H1 (cell line): Measurements from ENCODE around the gene FN3KRP. TPM values are rescaled to one million over a fixed set of nuclear protein-coding genes. Genes with fewer than 3 reads are reported as not detected.

ENCODE experiments used
- CTCF ChIA-PET: fragments of 300-600 bp; sonication (Branson Sonifier 250); formaldehyde crosslinking; loops from one replicate; lab custom pipeline; 2021; ENCODE audit not compliant: partially characterized antibody; lab: Charles Lee
- POLR2A ChIA-PET: fragments of 300-600 bp; sonication (Branson Sonifier 250); formaldehyde crosslinking; loops from one replicate; lab custom pipeline; 2021; ENCODE audit warnings: inconsistent platforms; ENCODE audit not compliant: partially characterized antibody; lab: Charles Lee
- DNase-seq, 2 experiments: peaks; one replicate each; pipeline versions ENCODE4 v3.0.0 to v3.0.0-alpha.2; 2010 to 2022; ENCODE audit warnings: low spot score in 2 of 2, low read depth in 1 of 2, mixed read lengths in 1 of 2
- FAIRE-seq: peaks from 2 replicates; lab custom pipeline; 2011; peaks lifted over from hg19 to GRCh38; lab: Jason Lieb, UNC
- H2AFZ ChIP-seq: 2 replicates; pipeline ENCODE4 v1.8.1; 2012; ENCODE audit warnings: low read length, inconsistent platforms
- H2AK5ac ChIP-seq: 2 replicates; pipeline ENCODE4 v1.6.1; 2013; ENCODE audit warnings: low read depth, low read length
- H2BK120ac ChIP-seq: replicated peaks from 2 replicates; pipeline ENCODE3; 2013; ENCODE audit warnings: low read depth, low read length, inconsistent platforms
- H2BK12ac ChIP-seq: 2 replicates; pipeline ENCODE4 v1.6.1; 2013; ENCODE audit warnings: low read depth, low read length
- H2BK15ac ChIP-seq: 2 replicates; pipeline ENCODE4 v1.6.1; 2013; ENCODE audit warnings: low read length
- H2BK20ac ChIP-seq: 2 replicates; pipeline ENCODE4 v1.6.1; 2013; ENCODE audit warnings: low read length
- H2BK5ac ChIP-seq: 2 replicates; pipeline ENCODE4 v1.6.1; 2013; ENCODE audit warnings: low read depth, low read length
- H3K14ac ChIP-seq: 2 replicates; pipeline ENCODE4 v1.6.1; 2013; ENCODE audit warnings: inconsistent platforms; ENCODE audit not compliant: insufficient read length
- H3K18ac ChIP-seq: 2 replicates; pipeline ENCODE4 v1.6.1; 2013; ENCODE audit warnings: low read length; ENCODE audit errors: extremely low read depth
- H3K23ac ChIP-seq: 2 replicates; pipeline ENCODE4 v1.6.1; 2013; ENCODE audit warnings: inconsistent platforms; ENCODE audit not compliant: insufficient read length
- H3K23me2 ChIP-seq: 2 replicates; pipeline ENCODE4 v1.6.1; 2013; ENCODE audit warnings: low read depth, low read length
- H3K27ac ChIP-seq: 2 replicates; pipeline ENCODE4 v1.6.1; 2011; ENCODE audit warnings: low read depth, low read length, inconsistent platforms
- H3K27me3 ChIP-seq, 4 experiments: replicated peaks in 1 of 4; 1 replicate in 1 of 4; 2 replicates in 3 of 4; pipeline versions ENCODE4 v1.6.1 to v1.8.1; 2011 to 2013; ENCODE audit warnings: low read length in 3 of 4, mild to moderate bottlenecking in 3 of 4, inconsistent platforms in 2 of 4, mixed read lengths in 2 of 4, moderate library complexity in 1 of 4; ENCODE audit not compliant: control insufficient read depth in 3 of 4, insufficient read depth in 3 of 4; ENCODE audit errors: extremely low read depth in 1 of 4
- H3K36me3 ChIP-seq, 4 experiments: 2 replicates each; pipeline versions ENCODE4 v1.6.1 to v1.8.1; 2011 to 2013; ENCODE audit warnings: mild to moderate bottlenecking in 4 of 4, low read length in 3 of 4, moderate library complexity in 2 of 4, control low read depth in 1 of 4, inconsistent platforms in 1 of 4; ENCODE audit not compliant: insufficient read depth in 4 of 4, control insufficient read depth in 2 of 4
- H3K4ac ChIP-seq: replicated peaks from 2 replicates; pipeline ENCODE3; 2013; ENCODE audit warnings: low read length, low read depth, mixed read lengths, inconsistent platforms; ENCODE audit not compliant: insufficient read length
- H3K4me1 ChIP-seq, 4 experiments: replicated peaks in 1 of 4; 1 replicate in 1 of 4; 2 replicates in 3 of 4; pipeline versions ENCODE4 v1.6.1 to v1.8.1; 2011 to 2013; ENCODE audit warnings: low read length in 3 of 4, inconsistent platforms in 2 of 4, mixed read lengths in 1 of 4; ENCODE audit not compliant: insufficient read depth in 4 of 4, control insufficient read depth in 3 of 4
- H3K4me2 ChIP-seq, 2 experiments: 2 replicates each; pipeline versions ENCODE4 v1.6.1 to v1.8.1; 2011 to 2013; ENCODE audit warnings: low read depth in 2 of 2, low read length in 2 of 2, control low read depth in 1 of 2, inconsistent platforms in 1 of 2, mild to moderate bottlenecking in 1 of 2; ENCODE audit not compliant: insufficient read depth in 1 of 2
- H3K4me3 ChIP-seq, 4 experiments: fragments of 200-600, 300-600 bp in 1 of 4; sonication (generic), shearing (Covaris generic), sonication (Bioruptor Twin) in 1 of 4; 2 replicates each; pipeline versions ENCODE4 v1.5.1 to v1.8.1; 2011 to 2016; ENCODE audit warnings: low read length in 4 of 4, low read depth in 3 of 4, control low read depth in 2 of 4, inconsistent platforms in 2 of 4, mild to moderate bottlenecking in 2 of 4, mixed read lengths in 1 of 4, moderate library complexity in 1 of 4; ENCODE audit not compliant: insufficient read depth in 2 of 4; ENCODE audit errors: extremely low read depth in 1 of 4
- H3K56ac ChIP-seq: replicated peaks from 2 replicates; pipeline ENCODE3; 2013; ENCODE audit warnings: low read depth, mild to moderate bottlenecking, mixed read lengths, low read length, inconsistent platforms; ENCODE audit not compliant: insufficient read length
- H3K79me1 ChIP-seq: 2 replicates; pipeline ENCODE4 v1.6.1; 2013; ENCODE audit warnings: low read depth, low read length, control low read depth
- H3K79me2 ChIP-seq, 2 experiments: 2 replicates each; pipeline versions ENCODE4 v1.6.1 to v1.8.1; 2012 to 2013; ENCODE audit warnings: low read length in 2 of 2, mild to moderate bottlenecking in 2 of 2, inconsistent platforms in 1 of 2; ENCODE audit not compliant: insufficient read depth in 2 of 2, control insufficient read depth in 1 of 2
- H3K9ac ChIP-seq, 4 experiments: replicated peaks in 1 of 4; 1 replicate in 1 of 4; 2 replicates in 3 of 4; pipeline versions ENCODE4 v1.6.1 to v1.8.1; 2011 to 2013; ENCODE audit warnings: low read depth in 3 of 4, low read length in 3 of 4, control low read depth in 2 of 4, mild to moderate bottlenecking in 2 of 4, moderate library complexity in 2 of 4, inconsistent platforms in 1 of 4; ENCODE audit errors: extremely low read depth in 1 of 4
- H3K9me3 ChIP-seq, 2 experiments: 2 replicates each; pipeline versions ENCODE4 v1.6.1 to v1.8.1; 2012 to 2013; ENCODE audit warnings: mild to moderate bottlenecking in 2 of 2, moderate library complexity in 2 of 2, control low read depth in 1 of 2, inconsistent platforms in 1 of 2, low read depth in 1 of 2, low read length in 1 of 2, mixed read lengths in 1 of 2; ENCODE audit not compliant: insufficient read depth in 2 of 2
- H4K20me1 ChIP-seq, 2 experiments: replicated peaks in 1 of 2; 2 replicates each; pipeline versions ENCODE3 to v1.8.1; 2011 to 2013; ENCODE audit warnings: inconsistent platforms in 2 of 2, low read length in 2 of 2, mild to moderate bottlenecking in 1 of 2; ENCODE audit not compliant: insufficient read depth in 2 of 2, control insufficient read depth in 1 of 2
- H4K5ac ChIP-seq: 2 replicates; pipeline ENCODE4 v1.6.1; 2013; ENCODE audit warnings: low read length, low read depth, mixed read lengths, inconsistent platforms; ENCODE audit not compliant: insufficient read length
- H4K8ac ChIP-seq: 2 replicates; pipeline ENCODE4 v1.8.0; 2013; ENCODE audit warnings: mild to moderate bottlenecking, moderate library complexity, low read length, inconsistent platforms; ENCODE audit not compliant: insufficient read depth; ENCODE audit errors: extremely low read depth
- H4K91ac ChIP-seq: replicated peaks from 2 replicates; pipeline ENCODE3; 2013; ENCODE audit warnings: low read length, mixed read lengths, inconsistent platforms; ENCODE audit not compliant: insufficient read length
- ASH2L ChIP-seq: fragments of 200-600, 300-600 bp; sonication (generic); IDR thresholded peaks from one replicate; pipeline ENCODE4 v1.7.1; 2017; ENCODE audit warnings: low read length
- ATF2 ChIP-seq: IDR thresholded peaks from 2 replicates; pipeline ENCODE4 v1.6.1; 2012; ENCODE audit warnings: low read length, inconsistent platforms
- ATF3 ChIP-seq: IDR thresholded peaks from 2 replicates; pipeline ENCODE4 v1.6.1; 2011; ENCODE audit warnings: low read depth, mild to moderate bottlenecking, low read length; ENCODE audit not compliant: insufficient read depth
- CTBP2 ChIP-seq: IDR thresholded peaks from 2 replicates; pipeline ENCODE4 v1.7.0; 2011; ENCODE audit warnings: borderline replicate concordance, mild to moderate bottlenecking, moderate library complexity, mixed read lengths, low read length; ENCODE audit not compliant: insufficient read depth, insufficient read length
- HDAC2 ChIP-seq, 2 experiments: fragments of 300-600 bp in 1 of 2; sonication (generic) in 1 of 2; IDR thresholded peaks; 2 replicates each; pipeline ENCODE4 v1.6.1; 2011 to 2012; ENCODE audit warnings: low read depth in 2 of 2, low read length in 2 of 2, mild to moderate bottlenecking in 2 of 2, moderate library complexity in 2 of 2, borderline replicate concordance in 1 of 2, inconsistent platforms in 1 of 2
- KDM1A ChIP-seq: fragments of 200-600, 300-600 bp; sonication (generic); IDR thresholded peaks from 2 replicates; pipeline ENCODE4 v1.7.1; 2016; ENCODE audit warnings: mild to moderate bottlenecking, low read length, borderline replicate concordance
- MAFK ChIP-seq: IDR thresholded peaks from 2 replicates; pipeline ENCODE4 v1.6.1; 2012; ENCODE audit warnings: low read depth, mild to moderate bottlenecking, improper control_type of control experiment, low read length
- NANOG ChIP-seq: IDR thresholded peaks from 2 replicates; pipeline ENCODE4 v1.6.1; 2011; ENCODE audit warnings: low read length, low read depth, mild to moderate bottlenecking, inconsistent platforms; ENCODE audit not compliant: insufficient read depth, poor library complexity, severe bottlenecking
- POLR2AphosphoS5 ChIP-seq: IDR thresholded peaks from 2 replicates; pipeline ENCODE4 v1.6.1; 2011; ENCODE audit warnings: low read depth, low read length
- SUZ12 ChIP-seq: fragments of 200-600 bp; sonication (generic); IDR thresholded peaks from 2 replicates; pipeline ENCODE4 v1.6.1; 2012; ENCODE audit warnings: mild to moderate bottlenecking, inconsistent platforms, low read length, moderate library complexity, mixed read lengths
- WGBS, 2 experiments: shearing (Covaris generic) in 1 of 2; methylation state at CpG; one replicate each; pipeline versions ENCODE4 v1.1.6 to v1.1.7; 2013 to 2015; ENCODE audit warnings: low lambda C conversion rate in 2 of 2, mixed read lengths in 2 of 2, inconsistent platforms in 1 of 2, low coverage in 1 of 2, missing lambda C conversion rate in 1 of 2; ENCODE audit not compliant: insufficient replicate concordance in 2 of 2, insufficient coverage in 1 of 2, insufficient read length in 1 of 2; ENCODE audit errors: extremely low coverage in 1 of 2, missing lambda C conversion rate in 1 of 2; 5-methylcytosine and 5-hydroxymethylcytosine counted together
- polyA plus RNA-seq, 7 experiments: library from polyadenylated mRNA; depleted of rRNA in 3 of 7; stranded (reverse) in 5 of 7; unstranded in 2 of 7; fragments of >200 nt in 5 of 7; fragments of 200-250 nt in 2 of 7; gene quantifications; 1 replicate in 5 of 7; 2 replicates in 1 of 7; 4 replicates in 1 of 7; pipeline versions ENCODE4 v1.2.1 to v1.2.3, GENCODE V29; 2011 to 2013; ENCODE audit warnings: missing spikeins in 2 of 7, mixed read lengths in 2 of 7
- total RNA-seq: library from RNA; stranded (reverse); fragmentation: NEBNext Ultra II Directional; extraction: Animal tissue kit (Norgen Biotek cat#: 25700); gene quantifications from 2 replicates; pipeline ENCODE4 v1.2.1, GENCODE V29; 2021

FN3KRP gene
- total and polyA plus RNA-seq, 2 of the 8 experiments (the other 6 are each of a cell fraction or from before 2014, with no cell fraction given), result 18.1 to 21.4 TPM

- Histone ChIP-seq H3K27ac (no peak overlapping the region), H3K9ac (no peak overlapping the region), H3K56ac (no peak overlapping the region), H3K23ac (no peak overlapping the region), H3K4me2 (no peak overlapping the region), H3K14ac (no peak overlapping the region), H3K4me1 (no peaks in the 10 kb centered on the region; a peak in 1 of 7 replicates), H3K79me2 (no peaks in the 10 kb centered on the region), H2BK12ac (no peak overlapping the region), H2BK120ac (no peak overlapping the region), H4K8ac (peak overlapping the region; percentile 57; the same call in 1 of the 2 replicates), H3K18ac (no peak overlapping the region), H3K23me2 (no peaks in the 10 kb centered on the region), H2BK15ac (no peak overlapping the region), H2AFZ (no peak overlapping the region), H3K27me3 (no peaks in the 10 kb centered on the region; a peak in 1 of 7 replicates), H3K36me3 (no peaks in the 10 kb centered on the region), H2AK5ac (no peak overlapping the region), H4K91ac (no peak overlapping the region), H4K5ac (no peak overlapping the region), H3K4ac (no peak overlapping the region), H3K79me1 (no peaks in the 10 kb centered on the region), H2BK5ac (no peak overlapping the region), H2BK20ac (no peak overlapping the region), H3K9me3 (peaks cover 2% of the 10 kb centered on the region in 2 experiments; a peak in 2 of 4 replicates), H4K20me1 (peaks cover 0 to 1% of the 10 kb centered on the region in 2 experiments), H3K4me3 (no peak overlapping the region)
- FAIRE-seq, result no peak
- POLR2A ChIA-PET, result interaction anchor here (0.6 to 1.5 kb wide), 3 partner anchors 12 to 64 kb away, joined by 3 to 5 read pairs (median 4); no protein-coding TSS in a partner anchor
- WGBS, 2 experiments, result 96% methylated on average over 12 of the region's 12 CpGs; no CpG with 5 or more reads in 1 of the 2 experiments
- CTCF ChIA-PET, result interaction anchor here (0.9 to 1.5 kb wide), 2 partner anchors 17 to 26 kb away, joined by 3 read pairs; no protein-coding TSS in a partner anchor
- no peak for DNase-seq
- no peak for TF ChIP-seq ATF2
- no peak for TF ChIP-seq ASH2L
- no peak for TF ChIP-seq POLR2AphosphoS5
- no peak for TF ChIP-seq HDAC2 (IDR thresholded peaks at IDR 0.05; ENCODE audit: borderline replicate concordance in 1 of 2, low read depth in 2 of 2, low read length in 2 of 2)
- no peak for TF ChIP-seq KDM1A
- no peak for TF ChIP-seq CTBP2
- TF ChIP-seq NANOG, result no peak
- TF ChIP-seq ATF3, result no peak
- no peak for TF ChIP-seq MAFK
- no peak for TF ChIP-seq SUZ12
Observed at GRCh38 chr17:82685291-82685690, 31.2 kb upstream of the FN3KRP start.
